ENCODE measurements around the gene SLC22A23. TPM values are rescaled to one million over a fixed set of nuclear protein-coding genes. Genes with fewer than 3 reads are reported as not detected.

Gene SLC22A23
- total and polyA plus RNA-seq, 5 experiments from 2014 or later: 0.36 to 5.6 (median 2.8) TPM

GRCh38 chr6:3411967-3412778, 44.7 kb downstream of the SLC22A23 start:
- no peak for ATAC-seq
- Mint-ChIP-seq H3K4me3 (no peak overlapping the region), H3K36me3 (peaks cover 0 to 14% (median 7%) of the 10 kb centered on the region in 3 donors), H3K27ac (peak overlapping the region in 1 of 10 donors; percentile 65), H3K9me3 (no peaks in the 10 kb centered on the region), H3K4me1 (peaks cover 11 to 24% (median 15%) of the 10 kb centered on the region in 4 donors), H3K27me3 (peaks cover 0 to 2% (median 0%) of the 10 kb centered on the region in 5 donors)
- no peak for DNase-seq
- POLR2A ChIA-PET: no interaction called here

- H3K27ac Mint-ChIP-seq: peak overlapping the region in 3 of 10 donors; percentile 22 to 79 (median 74)
- H3K4me3 Mint-ChIP-seq: no peak overlapping the region
- peaks cover 0 to 14% (median 7%) of the 10 kb centered on the region in 3 donors for H3K36me3 Mint-ChIP-seq
- peaks cover 0 to 2% (median 0%) of the 10 kb centered on the region in 5 donors for H3K27me3 Mint-ChIP-seq
- POLR2A ChIA-PET: no interaction called here
- peaks cover 11 to 24% (median 15%) of the 10 kb centered on the region in 4 donors for H3K4me1 Mint-ChIP-seq
- DNase-seq (peak; percentile 48 to 85 (median 63)), ATAC-seq (peak; percentile 74 to 87)
- no peaks in the 10 kb centered on the region for H3K9me3 Mint-ChIP-seq
These were observed 46.2 kb downstream of the SLC22A23 start for GRCh38 chr6:3410385-3411360.

GRCh38 chr6:3409699-3410384, 47.0 kb downstream of the SLC22A23 start:
- Mint-ChIP-seq H3K4me1 (peaks cover 8 to 17% (median 12%) of the 10 kb centered on the region in 4 donors), H3K27ac (no peak overlapping the region), H3K4me3 (no peak overlapping the region), H3K27me3 (peaks cover 0 to 2% (median 0%) of the 10 kb centered on the region in 5 donors), H3K36me3 (peaks cover 0 to 14% (median 7%) of the 10 kb centered on the region in 3 donors), H3K9me3 (no peaks in the 10 kb centered on the region)
- no peak for ATAC-seq
- POLR2A ChIA-PET: no interaction called here
- DNase-seq: no peak

- Mint-ChIP-seq H3K9me3 (no peaks in the 10 kb centered on the region), H3K27me3 (peaks cover 0 to 2% (median 0%) of the 10 kb centered on the region in 5 donors), H3K27ac (peak overlapping the region in 1 of 10 donors; percentile 25), H3K4me3 (no peak overlapping the region), H3K36me3 (peaks cover 0 to 14% (median 7%) of the 10 kb centered on the region in 3 donors), H3K4me1 (peaks cover 5 to 13% (median 7%) of the 10 kb centered on the region in 4 donors)
- ATAC-seq (no peak), DNase-seq (no peak)
- POLR2A ChIA-PET: no interaction called here
These were observed 48.2 kb downstream of the SLC22A23 start for GRCh38 chr6:3408665-3409064.

GRCh38 chr6:3407840-3408239, 49.0 kb downstream of the SLC22A23 start:
- POLR2A ChIA-PET: no interaction called here
- ATAC-seq (no peak), DNase-seq (no peak)
- H3K36me3 Mint-ChIP-seq: peaks cover 0 to 12% (median 7%) of the 10 kb centered on the region in 3 donors
- H3K4me3 Mint-ChIP-seq: no peak overlapping the region
- H3K9me3 Mint-ChIP-seq: no peaks in the 10 kb centered on the region
- H3K27ac Mint-ChIP-seq: no peak overlapping the region
- peaks cover 5 to 16% (median 9%) of the 10 kb centered on the region in 4 donors for H3K4me1 Mint-ChIP-seq
- peaks cover 0 to 2% (median 0%) of the 10 kb centered on the region in 5 donors for H3K27me3 Mint-ChIP-seq

- peaks cover 0 to 2% (median 0%) of the 10 kb centered on the region in 5 donors for H3K27me3 Mint-ChIP-seq
- no peak overlapping the region for H3K4me3 Mint-ChIP-seq
- POLR2A ChIA-PET: no interaction called here
- no peak for ATAC-seq
- no peak for DNase-seq
- H3K27ac Mint-ChIP-seq: no peak overlapping the region
- no peaks in the 10 kb centered on the region for H3K9me3 Mint-ChIP-seq
- H3K36me3 Mint-ChIP-seq: peaks cover 0 to 7% (median 6%) of the 10 kb centered on the region in 3 donors
- peaks cover 6 to 18% (median 8%) of the 10 kb centered on the region in 4 donors for H3K4me1 Mint-ChIP-seq
These were observed 49.7 kb downstream of the SLC22A23 start for GRCh38 chr6:3406891-3407809.

- POLR2A ChIA-PET: no interaction called here
- H3K9me3 Mint-ChIP-seq: no peaks in the 10 kb centered on the region
These were observed 50.5 kb downstream of the SLC22A23 start for GRCh38 chr6:3406362-3406821.

GRCh38 chr6:3405679-3406078, 51.2 kb downstream of the SLC22A23 start:
- Mint-ChIP-seq H3K27ac (no peak overlapping the region), H3K4me1 (peaks cover under 1 to 13% (median 3%) of the 10 kb centered on the region in 4 donors), H3K4me3 (no peak overlapping the region), H3K9me3 (no peaks in the 10 kb centered on the region), H3K27me3 (peaks cover 0 to 2% (median 0%) of the 10 kb centered on the region in 5 donors), H3K36me3 (peaks cover 0 to 11% (median 7%) of the 10 kb centered on the region in 3 donors)
- no peak for ATAC-seq
- DNase-seq: no peak
- POLR2A ChIA-PET: no interaction called here

More at GRCh38 chr6:3406362-3406821, 50.5 kb downstream of the SLC22A23 start:
- Mint-ChIP-seq H3K36me3 (peaks cover 0 to 9% (median 7%) of the 10 kb centered on the region in 3 donors), H3K27me3 (peaks cover 0 to 2% (median 0%) of the 10 kb centered on the region in 5 donors), H3K27ac (no peak overlapping the region), H3K4me1 (peaks cover 6 to 18% (median 8%) of the 10 kb centered on the region in 4 donors), H3K4me3 (no peak overlapping the region)
- DNase-seq: no peak
- ATAC-seq: no peak

GRCh38 chr6:3405182-3405518, 51.7 kb downstream of the SLC22A23 start:
- Mint-ChIP-seq H3K27ac (no peak overlapping the region), H3K9me3 (no peaks in the 10 kb centered on the region), H3K4me3 (no peak overlapping the region), H3K27me3 (peaks cover 0 to 2% (median 0%) of the 10 kb centered on the region in 5 donors), H3K36me3 (peaks cover 0 to 11% (median 7%) of the 10 kb centered on the region in 3 donors), H3K4me1 (peaks cover 0 to 12% (median 2%) of the 10 kb centered on the region in 4 donors)
- no peak for DNase-seq
- POLR2A ChIA-PET: no interaction called here
- ATAC-seq: no peak

- Mint-ChIP-seq H3K4me1 (peaks cover 0 to 12% (median 2%) of the 10 kb centered on the region in 4 donors), H3K27me3 (peaks cover 0 to 2% (median 0%) of the 10 kb centered on the region in 5 donors), H3K9me3 (no peaks in the 10 kb centered on the region), H3K4me3 (no peak overlapping the region), H3K27ac (peak overlapping the region in 1 of 10 donors; percentile 28), H3K36me3 (peaks cover 0 to 4% (median 1%) of the 10 kb centered on the region in 3 donors)
- POLR2A ChIA-PET: no interaction called here
- ATAC-seq: no peak
- DNase-seq: no peak
These were observed 53.3 kb downstream of the SLC22A23 start for GRCh38 chr6:3403238-3404173.

All from naive thymus-derived CD8-positive, alpha-beta T cell (primary cell).